GM23338 (cell line): ENCODE data around the gene RAPGEF5.

ENCODE experiments used
- CREB1 ChIP-seq: fragments of 250-450 bp; sonication (Bioruptor Pico); IDR thresholded peaks from 2 replicates; pipeline ENCODE4 v1.5.0; 2020; ENCODE audit warnings: low read depth, mild to moderate bottlenecking, moderate library complexity
- EZH2 ChIP-seq: fragments of 200-600 bp; sonication (generic); IDR thresholded peaks from one replicate; pipeline ENCODE4 v1.8.0; 2017; ENCODE audit warnings: antibody characterized with exemption, mild to moderate bottlenecking, low read depth; ENCODE audit not compliant: unreplicated experiment
- EZH2phosphoT487 ChIP-seq: fragments of 200-600 bp; sonication (generic); IDR thresholded peaks from one replicate; pipeline ENCODE4 v1.8.1; 2018; ENCODE audit warnings: antibody characterized with exemption; ENCODE audit not compliant: unreplicated experiment
- POLR2AphosphoS5 ChIP-seq: IDR thresholded peaks from 2 replicates; pipeline ENCODE4 v1.6.1; 2016; ENCODE audit warnings: antibody characterized with exemption, low read depth
- TF ChIP-seq, protein P1 (sequence below), 2 experiments: fragments of 200-600 bp in 1 of 2; sonication (generic) in 1 of 2; conservative IDR thresholded peaks; 2 replicates each; pipeline versions ENCODE4 v1.5.1 to v1.6.1; 2016 to 2017; ENCODE audit warnings: antibody characterized with exemption in 2 of 2, low read depth in 2 of 2, mild to moderate bottlenecking in 2 of 2, moderate library complexity in 1 of 2
- TF ChIP-seq, protein P2 (sequence below): IDR thresholded peaks from one replicate; pipeline ENCODE4 v1.6.1; 2018; ENCODE audit warnings: antibody characterized with exemption; ENCODE audit not compliant: unreplicated experiment
- TF ChIP-seq, protein P3 (sequence below): IDR thresholded peaks from 2 replicates; pipeline ENCODE4 v1.6.1; 2016; ENCODE audit warnings: antibody characterized with exemption

DNA sequence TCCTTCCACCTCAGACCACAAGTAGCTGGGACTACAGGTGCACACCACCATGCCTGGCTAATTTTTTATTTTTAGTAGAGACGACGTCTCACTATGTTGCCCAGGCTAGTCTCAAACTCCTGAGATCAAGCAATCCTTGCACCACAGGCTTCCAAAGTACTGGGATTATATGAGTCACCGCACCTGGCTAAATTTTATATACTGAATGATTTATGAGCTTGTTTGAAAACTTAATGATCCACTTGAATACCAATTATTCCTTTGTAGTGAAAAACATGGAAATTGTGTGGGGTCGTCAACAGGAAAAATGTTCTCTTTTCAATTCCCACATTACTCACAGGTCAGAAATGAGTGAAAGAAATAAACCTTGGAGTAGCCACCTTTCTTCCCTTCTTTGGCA lies 31.3 kb downstream of the RAPGEF5 start:
- TF ChIP-seq EZH2phosphoT487: no peak
- TF ChIP-seq, protein P1, sequence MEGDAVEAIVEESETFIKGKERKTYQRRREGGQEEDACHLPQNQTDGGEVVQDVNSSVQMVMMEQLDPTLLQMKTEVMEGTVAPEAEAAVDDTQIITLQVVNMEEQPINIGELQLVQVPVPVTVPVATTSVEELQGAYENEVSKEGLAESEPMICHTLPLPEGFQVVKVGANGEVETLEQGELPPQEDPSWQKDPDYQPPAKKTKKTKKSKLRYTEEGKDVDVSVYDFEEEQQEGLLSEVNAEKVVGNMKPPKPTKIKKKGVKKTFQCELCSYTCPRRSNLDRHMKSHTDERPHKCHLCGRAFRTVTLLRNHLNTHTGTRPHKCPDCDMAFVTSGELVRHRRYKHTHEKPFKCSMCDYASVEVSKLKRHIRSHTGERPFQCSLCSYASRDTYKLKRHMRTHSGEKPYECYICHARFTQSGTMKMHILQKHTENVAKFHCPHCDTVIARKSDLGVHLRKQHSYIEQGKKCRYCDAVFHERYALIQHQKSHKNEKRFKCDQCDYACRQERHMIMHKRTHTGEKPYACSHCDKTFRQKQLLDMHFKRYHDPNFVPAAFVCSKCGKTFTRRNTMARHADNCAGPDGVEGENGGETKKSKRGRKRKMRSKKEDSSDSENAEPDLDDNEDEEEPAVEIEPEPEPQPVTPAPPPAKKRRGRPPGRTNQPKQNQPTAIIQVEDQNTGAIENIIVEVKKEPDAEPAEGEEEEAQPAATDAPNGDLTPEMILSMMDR (conservative IDR thresholded peaks at IDR 0.05; ENCODE audit: low read depth in 2 of 2): no peak
- TF ChIP-seq EZH2: no peak
- TF ChIP-seq CREB1: no peak
- TF ChIP-seq, protein P2, sequence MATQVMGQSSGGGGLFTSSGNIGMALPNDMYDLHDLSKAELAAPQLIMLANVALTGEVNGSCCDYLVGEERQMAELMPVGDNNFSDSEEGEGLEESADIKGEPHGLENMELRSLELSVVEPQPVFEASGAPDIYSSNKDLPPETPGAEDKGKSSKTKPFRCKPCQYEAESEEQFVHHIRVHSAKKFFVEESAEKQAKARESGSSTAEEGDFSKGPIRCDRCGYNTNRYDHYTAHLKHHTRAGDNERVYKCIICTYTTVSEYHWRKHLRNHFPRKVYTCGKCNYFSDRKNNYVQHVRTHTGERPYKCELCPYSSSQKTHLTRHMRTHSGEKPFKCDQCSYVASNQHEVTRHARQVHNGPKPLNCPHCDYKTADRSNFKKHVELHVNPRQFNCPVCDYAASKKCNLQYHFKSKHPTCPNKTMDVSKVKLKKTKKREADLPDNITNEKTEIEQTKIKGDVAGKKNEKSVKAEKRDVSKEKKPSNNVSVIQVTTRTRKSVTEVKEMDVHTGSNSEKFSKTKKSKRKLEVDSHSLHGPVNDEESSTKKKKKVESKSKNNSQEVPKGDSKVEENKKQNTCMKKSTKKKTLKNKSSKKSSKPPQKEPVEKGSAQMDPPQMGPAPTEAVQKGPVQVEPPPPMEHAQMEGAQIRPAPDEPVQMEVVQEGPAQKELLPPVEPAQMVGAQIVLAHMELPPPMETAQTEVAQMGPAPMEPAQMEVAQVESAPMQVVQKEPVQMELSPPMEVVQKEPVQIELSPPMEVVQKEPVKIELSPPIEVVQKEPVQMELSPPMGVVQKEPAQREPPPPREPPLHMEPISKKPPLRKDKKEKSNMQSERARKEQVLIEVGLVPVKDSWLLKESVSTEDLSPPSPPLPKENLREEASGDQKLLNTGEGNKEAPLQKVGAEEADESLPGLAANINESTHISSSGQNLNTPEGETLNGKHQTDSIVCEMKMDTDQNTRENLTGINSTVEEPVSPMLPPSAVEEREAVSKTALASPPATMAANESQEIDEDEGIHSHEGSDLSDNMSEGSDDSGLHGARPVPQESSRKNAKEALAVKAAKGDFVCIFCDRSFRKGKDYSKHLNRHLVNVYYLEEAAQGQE: no peak
- TF ChIP-seq POLR2AphosphoS5: no peak
- TF ChIP-seq, protein P3, sequence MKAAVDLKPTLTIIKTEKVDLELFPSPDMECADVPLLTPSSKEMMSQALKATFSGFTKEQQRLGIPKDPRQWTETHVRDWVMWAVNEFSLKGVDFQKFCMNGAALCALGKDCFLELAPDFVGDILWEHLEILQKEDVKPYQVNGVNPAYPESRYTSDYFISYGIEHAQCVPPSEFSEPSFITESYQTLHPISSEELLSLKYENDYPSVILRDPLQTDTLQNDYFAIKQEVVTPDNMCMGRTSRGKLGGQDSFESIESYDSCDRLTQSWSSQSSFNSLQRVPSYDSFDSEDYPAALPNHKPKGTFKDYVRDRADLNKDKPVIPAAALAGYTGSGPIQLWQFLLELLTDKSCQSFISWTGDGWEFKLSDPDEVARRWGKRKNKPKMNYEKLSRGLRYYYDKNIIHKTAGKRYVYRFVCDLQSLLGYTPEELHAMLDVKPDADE: no peak
